ENCODE results near the gene CAMKK1. TPM values are rescaled to one million over a fixed set of nuclear protein-coding genes. Genes with fewer than 3 reads are reported as not detected.
A peak's percentile ranks its signal among the peaks of the same experiment; 100 is the strongest.
"Not testable (repeated sequence)": the region's sequence is repeated elsewhere in the genome, so short reads cannot be mapped to it uniquely, and the experiment has no call there.

Gene CAMKK1
- total RNA-seq, 4 donors from 2014 or later, result 0.44 to 5.1 (median 2.1) TPM

DNA sequence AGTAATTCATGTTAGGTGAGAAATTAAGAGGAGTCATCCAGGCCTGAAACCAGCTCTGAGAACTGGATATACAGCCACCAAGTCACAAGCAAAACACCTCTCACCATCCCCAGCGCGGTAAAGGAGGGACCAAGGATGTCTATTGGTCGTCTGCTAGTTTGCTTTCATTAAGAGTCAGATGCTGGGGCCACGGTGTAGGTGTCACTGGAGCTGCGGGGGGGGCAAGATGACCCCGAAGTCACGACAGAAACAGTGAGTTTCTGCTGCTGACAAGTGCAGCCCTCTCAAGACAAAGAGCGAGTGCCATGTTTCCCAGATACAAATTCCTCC is 47.6 kb downstream of the CAMKK1 start:
- Histone ChIP-seq H3K36me3 (peaks cover 0 to 20% of the 10 kb centered on the region in 2 donors), H3K4me1 (peaks cover 6 to 16% of the 10 kb centered on the region in 2 donors), H3K27ac (peak overlapping the region; percentile 90 to 97 (median 95)), H3K4me3 (peak overlapping the region; percentile 74 to 100 (median 95)), H3K9me3 (no peaks in the 10 kb centered on the region), H3K27me3 (no peaks in the 10 kb centered on the region)
- intact Hi-C loops (cut with DNase I; ENCODE audit: low total_unique reads), result loop anchor here (1.0 kb wide), 2 partner anchors 9 to 108 kb away; no protein-coding TSS in a partner anchor
- in situ Hi-C loops (cut with MboI; ENCODE audit: low sequenced_read_pairs in 4 of 4), result loop anchor here in 2 of 4 donors (10.0 kb wide), 1 partner anchor 110 kb away; no protein-coding TSS in a partner anchor
- TF ChIP-seq, protein P1, sequence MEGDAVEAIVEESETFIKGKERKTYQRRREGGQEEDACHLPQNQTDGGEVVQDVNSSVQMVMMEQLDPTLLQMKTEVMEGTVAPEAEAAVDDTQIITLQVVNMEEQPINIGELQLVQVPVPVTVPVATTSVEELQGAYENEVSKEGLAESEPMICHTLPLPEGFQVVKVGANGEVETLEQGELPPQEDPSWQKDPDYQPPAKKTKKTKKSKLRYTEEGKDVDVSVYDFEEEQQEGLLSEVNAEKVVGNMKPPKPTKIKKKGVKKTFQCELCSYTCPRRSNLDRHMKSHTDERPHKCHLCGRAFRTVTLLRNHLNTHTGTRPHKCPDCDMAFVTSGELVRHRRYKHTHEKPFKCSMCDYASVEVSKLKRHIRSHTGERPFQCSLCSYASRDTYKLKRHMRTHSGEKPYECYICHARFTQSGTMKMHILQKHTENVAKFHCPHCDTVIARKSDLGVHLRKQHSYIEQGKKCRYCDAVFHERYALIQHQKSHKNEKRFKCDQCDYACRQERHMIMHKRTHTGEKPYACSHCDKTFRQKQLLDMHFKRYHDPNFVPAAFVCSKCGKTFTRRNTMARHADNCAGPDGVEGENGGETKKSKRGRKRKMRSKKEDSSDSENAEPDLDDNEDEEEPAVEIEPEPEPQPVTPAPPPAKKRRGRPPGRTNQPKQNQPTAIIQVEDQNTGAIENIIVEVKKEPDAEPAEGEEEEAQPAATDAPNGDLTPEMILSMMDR (IDR thresholded peaks at IDR 0.05 in 4 of 5, conservative IDR thresholded peaks at IDR 0.05 in 1 of 5), result no peak
- no peak for TF ChIP-seq POLR2A (IDR thresholded peaks at IDR 0.05)
- ATAC-seq (peak; percentile 1 to 2), DNase-seq (no peak)

DNA sequence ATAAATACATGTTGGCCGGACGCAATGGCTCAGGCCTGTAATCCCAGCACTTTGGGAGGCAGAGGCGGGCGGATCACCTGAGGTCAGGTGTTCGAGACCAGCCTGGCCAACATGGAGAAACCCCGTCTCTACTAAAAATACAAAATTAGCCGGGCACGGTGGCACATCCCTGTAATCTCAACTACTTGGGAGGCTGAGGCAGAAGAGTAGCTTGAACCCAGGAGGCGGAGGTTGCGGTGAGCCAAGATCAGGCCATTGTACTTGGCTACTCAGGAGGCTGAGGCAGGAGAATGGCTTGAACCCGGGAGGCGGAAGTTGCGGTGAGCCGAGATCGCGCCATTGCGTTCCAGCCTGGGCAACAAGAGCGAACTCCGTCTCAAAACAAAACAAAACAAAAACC is 48.3 kb downstream of the CAMKK1 start:
- H3K36me3 ChIP-seq, result peaks cover 0 to 27% of the 10 kb centered on the region in 2 donors
- H3K9me3 ChIP-seq; H3K27me3 ChIP-seq; ATAC-seq; intact Hi-C loops (cut with DNase I; ENCODE audit: low total_unique reads); DNase-seq: not testable (repeated sequence)
- H3K4me1 ChIP-seq, result peaks cover 6 to 16% of the 10 kb centered on the region in 2 donors
- in situ Hi-C loops (cut with MboI; ENCODE audit: low sequenced_read_pairs in 4 of 4), result loop anchor here in 2 of 4 donors (10.0 kb wide), 1 partner anchor 110 kb away; no protein-coding TSS in a partner anchor
- H3K27ac ChIP-seq, result peak overlapping the region in 1 of 4 donors; percentile 90
- peak overlapping the region in 1 of 4 donors; percentile 91 for H3K4me3 ChIP-seq

DNA sequence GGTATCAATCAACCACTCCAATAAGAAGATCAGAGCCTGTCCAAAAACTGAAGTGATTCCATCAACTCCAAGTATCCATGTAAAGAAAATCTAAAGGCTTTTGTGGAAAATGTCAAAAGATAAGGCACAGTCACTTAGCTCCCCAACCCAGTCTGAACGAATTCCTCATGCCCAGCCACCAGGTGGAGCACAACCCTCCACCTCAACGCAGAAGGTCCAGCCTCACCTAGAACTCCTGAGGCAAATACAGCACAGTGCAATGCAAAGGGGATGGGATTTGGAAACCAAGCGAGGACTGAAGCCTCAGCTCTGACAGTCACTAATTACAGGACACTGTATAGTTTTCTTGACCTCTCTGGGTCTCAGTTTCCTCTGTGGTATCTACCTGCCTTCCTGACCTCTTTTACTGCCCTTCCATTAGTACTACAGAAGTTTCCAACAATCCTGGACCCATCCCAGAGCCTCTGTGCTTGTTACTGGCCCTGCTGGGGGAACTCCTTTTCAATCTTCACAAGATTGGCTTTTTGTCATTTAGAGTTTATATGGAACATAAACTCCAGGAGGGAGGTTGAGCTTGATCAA is 48.8 kb downstream of the CAMKK1 start:
- H3K36me3 ChIP-seq, result peaks cover 0 to 32% of the 10 kb centered on the region in 2 donors
- ATAC-seq (no peak), DNase-seq (no peak)
- no peak overlapping the region for H3K4me3 ChIP-seq
- no peak overlapping the region for H3K27ac ChIP-seq
- intact Hi-C loops (cut with DNase I; ENCODE audit: low total_unique reads), result no loop called here
- H3K9me3 ChIP-seq, result no peaks in the 10 kb centered on the region
- no peaks in the 10 kb centered on the region for H3K27me3 ChIP-seq
- TF ChIP-seq POLR2A (IDR thresholded peaks at IDR 0.05), result no peak
- TF ChIP-seq, protein P1 (IDR thresholded peaks at IDR 0.05 in 4 of 5, conservative IDR thresholded peaks at IDR 0.05 in 1 of 5), result peak in 3 of 5 experiments; percentile 27 to 56 (median 37)
- in situ Hi-C loops (cut with MboI; ENCODE audit: low sequenced_read_pairs in 4 of 4), result loop anchor here in 2 of 4 donors (10.0 kb wide), 1 partner anchor 109 kb away; no protein-coding TSS in a partner anchor
- peaks cover 6 to 16% of the 10 kb centered on the region in 2 donors for H3K4me1 ChIP-seq

DNA sequence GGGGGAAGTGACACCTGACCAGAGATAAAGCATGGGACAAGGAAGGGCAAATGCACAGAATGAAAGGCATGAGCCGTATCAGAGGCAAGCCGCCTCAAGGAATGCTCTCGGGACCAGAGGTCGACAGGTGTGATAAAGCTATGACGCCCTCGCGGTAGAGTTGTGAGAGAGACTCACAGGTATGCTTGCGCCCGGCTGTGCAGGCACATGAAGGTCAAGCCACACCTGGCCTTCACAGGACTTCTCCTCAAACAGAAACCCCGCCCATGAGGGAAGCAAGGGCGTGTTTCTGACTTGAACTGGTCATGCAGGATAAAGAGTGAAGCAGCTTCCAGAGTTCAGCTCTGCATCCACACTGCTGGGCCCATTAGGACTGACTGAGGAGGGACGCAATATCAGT is 54.6 kb downstream of the CAMKK1 start:
- in situ Hi-C loops (cut with MboI; ENCODE audit: low sequenced_read_pairs in 4 of 4), result no loop called here
- Histone ChIP-seq H3K27me3 (no peaks in the 10 kb centered on the region), H3K4me1 (peaks cover 21 to 26% of the 10 kb centered on the region in 2 donors), H3K36me3 (peaks cover 0 to 47% of the 10 kb centered on the region in 2 donors), H3K27ac (no peak overlapping the region), H3K9me3 (no peaks in the 10 kb centered on the region), H3K4me3 (no peak overlapping the region)
- DNase-seq (no peak), ATAC-seq (no peak)
- TF ChIP-seq POLR2A (IDR thresholded peaks at IDR 0.05), result no peak
- TF ChIP-seq, protein P1 (IDR thresholded peaks at IDR 0.05 in 4 of 5, conservative IDR thresholded peaks at IDR 0.05 in 1 of 5), result no peak
- intact Hi-C loops (cut with DNase I; ENCODE audit: low total_unique reads), result loop anchor here (10.0 kb wide), 1 partner anchor 237 kb away; no protein-coding TSS in a partner anchor

DNA sequence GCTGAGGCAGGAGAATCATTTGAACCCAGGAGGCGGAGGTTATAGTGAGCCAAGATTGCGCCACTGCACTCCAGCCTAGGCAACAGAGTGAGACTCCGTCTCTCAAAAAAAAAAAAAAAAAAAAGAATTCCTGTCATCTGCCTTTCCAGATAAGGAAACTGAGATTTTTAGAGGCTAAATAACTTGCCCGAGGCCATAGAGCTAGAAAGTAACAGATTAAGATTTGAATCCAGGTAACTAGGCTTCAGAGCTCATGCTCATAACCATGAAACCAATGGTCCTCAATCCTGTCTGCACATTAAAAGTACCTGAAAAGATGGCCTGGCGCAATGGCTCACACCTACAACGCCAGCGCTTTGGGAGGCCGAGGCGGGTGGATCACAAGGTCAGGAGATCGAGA is 56.3 kb downstream of the CAMKK1 start:
- Histone ChIP-seq H3K36me3 (peaks cover 0 to 34% of the 10 kb centered on the region in 2 donors), H3K4me3 (no peak overlapping the region), H3K27me3 (no peaks in the 10 kb centered on the region), H3K9me3 (no peaks in the 10 kb centered on the region), H3K4me1 (peaks cover 21 to 26% of the 10 kb centered on the region in 2 donors), H3K27ac (peak overlapping the region in 3 of 4 donors; percentile 74 to 75 (median 75))
- intact Hi-C loops (cut with DNase I; ENCODE audit: low total_unique reads), result loop anchor here (1.0 to 10.0 kb wide), 2 partner anchors 9 to 238 kb away; no protein-coding TSS in a partner anchor
- TF ChIP-seq, protein P1 (IDR thresholded peaks at IDR 0.05 in 4 of 5, conservative IDR thresholded peaks at IDR 0.05 in 1 of 5), result no peak
- DNase-seq (no peak), ATAC-seq (no peak)
- in situ Hi-C loops (cut with MboI; ENCODE audit: low sequenced_read_pairs in 4 of 4), result no loop called here

Measured in gastrocnemius medialis (tissue), 4 donors.